K562 (cell line): Measurements from ENCODE around the gene HIRIP3. TPM values are rescaled to one million over a fixed set of nuclear protein-coding genes. Genes with fewer than 3 reads are reported as not detected.

Source experiments
- ADNP ChIP-seq: fragments of 200-800 bp; sonication (Bioruptor generic); IDR thresholded peaks from 2 replicates; pipeline ENCODE4 v1.6.1; 2016; ENCODE audit warnings: missing genetic modification characterization, missing compliant biosample characterization
- BACH1 ChIP-seq: fragments of 200-800 bp; sonication (Bioruptor generic); IDR thresholded peaks from 2 replicates; pipeline ENCODE4 v1.6.1; 2016; ENCODE audit warnings: missing genetic modification characterization, missing compliant biosample characterization
- BCOR ChIP-seq: fragments of 450-650 bp; IDR thresholded peaks from 2 replicates; pipeline ENCODE4 v1.6.1; 2016
- DNMT1 ChIP-seq: fragments of 450-650 bp; IDR thresholded peaks from 2 replicates; pipeline ENCODE4 v1.6.1; 2016; ENCODE audit warnings: antibody characterized with exemption, mild to moderate bottlenecking
- FOXM1 ChIP-seq, 2 experiments: fragments of 450-650 bp in 1 of 2; sonication (generic) in 1 of 2; formaldehyde crosslinking in 1 of 2; IDR thresholded peaks; 2 replicates each; pipeline versions ENCODE4 v1.6.1 to v1.9.0; 2017 to 2022; ENCODE audit warnings: low read depth in 2 of 2, mild to moderate bottlenecking in 2 of 2, missing genetic modification reagents in 1 of 2, moderate library complexity in 1 of 2
- FUS ChIP-seq: fragments of 200-400 bp; formaldehyde crosslinking; optimal IDR thresholded peaks from 2 replicates; pipeline ENCODE3; 2017; ENCODE audit warnings: low read depth, low read length
- GTF2E2 ChIP-seq: fragments of 200-800 bp; sonication (Bioruptor generic); IDR thresholded peaks from 2 replicates; pipeline ENCODE4 v1.6.1; 2016; ENCODE audit warnings: missing genetic modification characterization, missing compliant biosample characterization
- HDGF ChIP-seq: fragments of 450-650 bp; IDR thresholded peaks from 2 replicates; pipeline ENCODE4 v1.6.1; 2016
- HSF4 ChIP-seq: fragments of 250-450 bp; sonication (Bioruptor Pico); IDR thresholded peaks from 2 replicates; pipeline ENCODE4 v2.1.2; 2022; ENCODE audit warnings: mild to moderate bottlenecking, moderate library complexity, borderline replicate concordance
- KLF1 ChIP-seq: fragments of 450-650 bp; IDR thresholded peaks from 2 replicates; pipeline ENCODE4 v1.6.1; 2016; ENCODE audit warnings: missing genetic modification characterization, missing compliant biosample characterization
- MTA1 ChIP-seq: fragments of 450-650 bp; IDR thresholded peaks from 2 replicates; pipeline ENCODE4 v1.6.1; 2017; ENCODE audit warnings: borderline replicate concordance
- NCOR1 ChIP-seq: fragments of 450-650 bp; IDR thresholded peaks from 2 replicates; pipeline ENCODE4 v1.6.1; 2016; ENCODE audit warnings: mild to moderate bottlenecking, moderate library complexity
- NRF1 ChIP-seq, 2 experiments: fragments of 450-650 bp; IDR thresholded peaks in 1 of 2; conservative IDR thresholded peaks in 1 of 2; 2 replicates each; pipeline ENCODE4 v1.6.1; 2014; ENCODE audit warnings: mild to moderate bottlenecking in 2 of 2
- POLR2A ChIP-seq: fragments of 450-650 bp; conservative IDR thresholded peaks from 2 replicates; pipeline ENCODE4 v1.6.1; 2016
- POLR3A ChIP-seq: IDR thresholded peaks from 2 replicates; pipeline ENCODE4 v1.6.1; 2011; ENCODE audit warnings: borderline replicate concordance, mild to moderate bottlenecking, moderate library complexity; ENCODE audit not compliant: insufficient read length, insufficient read depth; ENCODE audit errors: extremely low read depth
- PYGO2 ChIP-seq: fragments of 450-650 bp; IDR thresholded peaks from 2 replicates; pipeline ENCODE4 v1.6.1; 2016; ENCODE audit warnings: mild to moderate bottlenecking, missing genetic modification characterization, moderate library complexity, missing compliant biosample characterization
- RBM17 ChIP-seq: fragments of 200-400 bp; formaldehyde crosslinking; IDR thresholded peaks from 2 replicates; pipeline ENCODE4 v1.6.1; 2017; ENCODE audit warnings: low read depth, mild to moderate bottlenecking, low read length, borderline replicate concordance
- SMAD4 ChIP-seq: fragments of 250-450 bp; sonication (Bioruptor Pico); conservative IDR thresholded peaks from 2 replicates; pipeline ENCODE4 v1.8.0; 2021; ENCODE audit warnings: inconsistent platforms, mild to moderate bottlenecking, moderate library complexity
- TEAD4 ChIP-seq, 2 experiments: sonication (generic) in 1 of 2; formaldehyde crosslinking in 1 of 2; IDR thresholded peaks; 2 replicates each; pipeline versions ENCODE4 v1.6.1 to v1.8.0; 2012 to 2022; ENCODE audit warnings: borderline replicate concordance in 1 of 2, inconsistent platforms in 1 of 2, low read length in 1 of 2, mild to moderate bottlenecking in 1 of 2, missing genetic modification reagents in 1 of 2
- ZNF140 ChIP-seq: fragments of 250-450 bp; sonication (Bioruptor Pico); IDR thresholded peaks from 2 replicates; pipeline ENCODE4 v1.8.0; 2021; ENCODE audit warnings: moderate library complexity, mild to moderate bottlenecking, inconsistent platforms
- ZNF699 ChIP-seq: fragments of 250-450 bp; sonication (Bioruptor Pico); IDR thresholded peaks from 2 replicates; pipeline ENCODE4 v1.8.0; 2021; ENCODE audit warnings: mild to moderate bottlenecking, moderate library complexity; ENCODE audit not compliant: insufficient replicate concordance
- ZNF778 ChIP-seq: fragments of 450-650 bp; formaldehyde crosslinking; IDR thresholded peaks from 2 replicates; pipeline ENCODE4 v1.4.0; 2020; ENCODE audit warnings: mild to moderate bottlenecking, moderate library complexity
- polyA plus RNA-seq, 8 experiments: library from polyadenylated mRNA; depleted of rRNA in 4 of 8; stranded (reverse) in 5 of 8; unstranded in 3 of 8; fragments of >200 nt; fragmentation: Nextera tagmentation in 2 of 8; fragmentation: Illumina TruSeq in 1 of 8; extraction: Ambion mirVana in 2 of 8; extraction: Trizol in 1 of 8; gene quantifications; 2 replicates each; pipeline versions ENCODE4 v1.2.1 to v1.2.3, GENCODE V29; 2011 to 2014; ENCODE audit warnings: inconsistent platforms in 1 of 8, missing spikeins in 1 of 8
- total RNA-seq, 7 experiments: library from RNA; depleted of rRNA in 6 of 7; stranded (reverse); fragments of >200 nt in 6 of 7; fragmentation: Illumina TruSeq in 2 of 7; extraction: Trizol in 2 of 7; gene quantifications; 2 replicates each; pipeline versions ENCODE4 v1.2.1 to v1.2.3, GENCODE V29; 2011 to 2021; ENCODE audit warnings: low replicate concordance in 1 of 7
- TF ChIP-seq, protein P1 (sequence below), 3 experiments: IDR thresholded peaks in 2 of 3; conservative IDR thresholded peaks in 1 of 3; 2 replicates each; pipeline ENCODE4 v1.5.1; 2011 to 2012; ENCODE audit warnings: low read length in 3 of 3, mild to moderate bottlenecking in 3 of 3, control low read depth in 2 of 3, improper control_type of control experiment in 1 of 3, inconsistent platforms in 1 of 3, low read depth in 1 of 3, mixed read lengths in 1 of 3, moderate library complexity in 1 of 3; ENCODE audit not compliant: insufficient read depth in 2 of 3
- TF ChIP-seq, protein P2 (sequence below): fragments of 250-450 bp; sonication (Bioruptor Pico); IDR thresholded peaks from 2 replicates; pipeline ENCODE4 v1.8.0; 2022; ENCODE audit warnings: inconsistent platforms, mild to moderate bottlenecking, moderate library complexity, borderline replicate concordance
- TF ChIP-seq, protein P3 (sequence below), 2 experiments: fragments of 450-650 bp in 1 of 2; sonication (generic) in 1 of 2; formaldehyde crosslinking; conservative IDR thresholded peaks; 2 replicates each; pipeline versions ENCODE4 v1.4.0 to v1.8.1; 2020 to 2022; ENCODE audit warnings: mild to moderate bottlenecking in 1 of 2, missing genetic modification reagents in 1 of 2

Gene HIRIP3
- total and polyA plus RNA-seq, 9 of the 15 experiments (the other 6 are each of a cell fraction or from before 2014, with no cell fraction given) = 3.3 to 38.2 (median 18.2) TPM

DNA sequence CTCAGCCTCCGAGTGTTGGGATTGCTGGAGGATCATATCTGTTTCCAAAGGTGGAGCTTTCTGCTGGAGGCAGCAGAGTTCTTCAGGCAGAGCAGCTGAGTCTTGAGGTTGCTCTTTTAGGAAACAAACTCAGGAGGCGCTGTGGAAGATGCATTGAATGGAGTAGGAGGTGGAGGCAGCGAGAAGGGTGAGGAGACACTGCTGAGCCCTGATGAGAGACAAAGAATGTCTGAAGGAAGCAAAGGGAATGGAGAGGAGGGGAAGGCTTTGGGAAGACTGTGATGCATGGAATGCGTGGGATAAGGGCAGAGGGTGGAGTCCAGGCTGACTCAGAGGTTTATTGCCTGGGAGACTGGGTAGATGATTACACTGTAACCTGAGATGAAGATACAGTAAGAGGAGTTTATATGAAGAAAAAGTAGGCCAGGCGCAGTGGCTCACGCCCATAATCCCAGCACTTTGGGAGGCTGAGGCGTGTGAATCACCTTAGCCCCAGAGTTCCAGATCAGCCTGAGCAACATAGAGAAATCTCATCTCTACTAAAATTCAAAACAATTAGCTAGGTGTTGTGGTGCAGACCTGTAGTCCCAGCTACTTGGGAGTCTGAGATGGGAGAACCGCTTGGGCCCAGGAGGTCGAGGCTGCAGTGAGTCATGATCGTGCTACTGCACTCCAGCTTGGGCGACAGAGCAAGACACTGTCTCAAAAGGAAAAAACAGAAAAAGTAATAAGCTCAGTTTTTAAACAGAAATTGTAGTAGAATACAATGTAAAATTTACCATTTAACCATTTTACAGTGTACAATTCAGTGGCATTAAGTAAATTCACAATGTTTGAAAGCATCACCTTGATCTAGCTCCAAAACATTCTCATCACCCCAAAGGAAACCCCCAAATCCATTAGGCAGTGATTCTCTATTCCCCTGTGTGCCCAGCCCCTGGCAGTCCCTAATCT, 51.3 kb downstream of the HIRIP3 start (continued):
- TF ChIP-seq TEAD4 (IDR thresholded peaks at IDR 0.05; ENCODE audit: low read length) (peak; percentile 67), TEAD4 (CRISPR knock-in tag; IDR thresholded peaks at IDR 0.05; ENCODE audit: borderline replicate concordance) (no peak), NCOR1 (no peak), ZNF778 (CRISPR knock-in tag) (no peak), HDGF (peak; percentile 85), FUS (no peak), POLR3A (no peak), NRF1 (conservative IDR thresholded peaks at IDR 0.05 in 1 of 2, IDR thresholded peaks at IDR 0.05 in 1 of 2) (peak; percentile 63), GTF2E2 (0 out of 2 replicates have a peak, but pooled peaks have one; percentile 59), HSF4 (no peak), BCOR (no peak), MTA1 (peak; percentile 68; the same call in 1 of the 2 replicates), KLF1 (tag) (no peak; the same call in 1 of the 2 replicates), POLR2A (no peak), SMAD4 (CRISPR knock-in tag) (no peak), ZNF699 (CRISPR knock-in tag) (no peak), DNMT1 (no peak), ZNF140 (CRISPR knock-in tag) (no peak), PYGO2 (tag) (no peak), RBM17 (no peak), BACH1 (tag) (no peak), FOXM1 (IDR thresholded peaks at IDR 0.05; ENCODE audit: low read depth) (no peak), FOXM1 (CRISPR knock-in tag; IDR thresholded peaks at IDR 0.05; ENCODE audit: low read depth) (no peak), ADNP (tag) (peak; percentile 84)
- TF ChIP-seq, protein P1, sequence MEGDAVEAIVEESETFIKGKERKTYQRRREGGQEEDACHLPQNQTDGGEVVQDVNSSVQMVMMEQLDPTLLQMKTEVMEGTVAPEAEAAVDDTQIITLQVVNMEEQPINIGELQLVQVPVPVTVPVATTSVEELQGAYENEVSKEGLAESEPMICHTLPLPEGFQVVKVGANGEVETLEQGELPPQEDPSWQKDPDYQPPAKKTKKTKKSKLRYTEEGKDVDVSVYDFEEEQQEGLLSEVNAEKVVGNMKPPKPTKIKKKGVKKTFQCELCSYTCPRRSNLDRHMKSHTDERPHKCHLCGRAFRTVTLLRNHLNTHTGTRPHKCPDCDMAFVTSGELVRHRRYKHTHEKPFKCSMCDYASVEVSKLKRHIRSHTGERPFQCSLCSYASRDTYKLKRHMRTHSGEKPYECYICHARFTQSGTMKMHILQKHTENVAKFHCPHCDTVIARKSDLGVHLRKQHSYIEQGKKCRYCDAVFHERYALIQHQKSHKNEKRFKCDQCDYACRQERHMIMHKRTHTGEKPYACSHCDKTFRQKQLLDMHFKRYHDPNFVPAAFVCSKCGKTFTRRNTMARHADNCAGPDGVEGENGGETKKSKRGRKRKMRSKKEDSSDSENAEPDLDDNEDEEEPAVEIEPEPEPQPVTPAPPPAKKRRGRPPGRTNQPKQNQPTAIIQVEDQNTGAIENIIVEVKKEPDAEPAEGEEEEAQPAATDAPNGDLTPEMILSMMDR (IDR thresholded peaks at IDR 0.05 in 2 of 3, conservative IDR thresholded peaks at IDR 0.05 in 1 of 3; ENCODE audit: insufficient read depth in 2 of 3, low read depth in 1 of 3, low read length in 3 of 3) = peak; percentile 59 to 73 (median 71)
- TF ChIP-seq, protein P2, sequence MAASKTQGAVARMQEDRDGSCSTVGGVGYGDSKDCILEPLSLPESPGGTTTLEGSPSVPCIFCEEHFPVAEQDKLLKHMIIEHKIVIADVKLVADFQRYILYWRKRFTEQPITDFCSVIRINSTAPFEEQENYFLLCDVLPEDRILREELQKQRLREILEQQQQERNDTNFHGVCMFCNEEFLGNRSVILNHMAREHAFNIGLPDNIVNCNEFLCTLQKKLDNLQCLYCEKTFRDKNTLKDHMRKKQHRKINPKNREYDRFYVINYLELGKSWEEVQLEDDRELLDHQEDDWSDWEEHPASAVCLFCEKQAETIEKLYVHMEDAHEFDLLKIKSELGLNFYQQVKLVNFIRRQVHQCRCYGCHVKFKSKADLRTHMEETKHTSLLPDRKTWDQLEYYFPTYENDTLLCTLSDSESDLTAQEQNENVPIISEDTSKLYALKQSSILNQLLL = no peak
- TF ChIP-seq, protein P3, sequence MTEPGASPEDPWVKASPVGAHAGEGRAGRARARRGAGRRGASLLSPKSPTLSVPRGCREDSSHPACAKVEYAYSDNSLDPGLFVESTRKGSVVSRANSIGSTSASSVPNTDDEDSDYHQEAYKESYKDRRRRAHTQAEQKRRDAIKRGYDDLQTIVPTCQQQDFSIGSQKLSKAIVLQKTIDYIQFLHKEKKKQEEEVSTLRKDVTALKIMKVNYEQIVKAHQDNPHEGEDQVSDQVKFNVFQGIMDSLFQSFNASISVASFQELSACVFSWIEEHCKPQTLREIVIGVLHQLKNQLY (CRISPR knock-in tag; conservative IDR thresholded peaks at IDR 0.05) = no peak
